GM10266 (cell line): ENCODE data around the gene KRTAP3-2.

Experiments
- DNase-seq: peaks from one replicate; pipeline ENCODE4 v3.0.0; 2012; ENCODE audit errors: extremely low spot score
- TF ChIP-seq, protein P1 (sequence below): IDR thresholded peaks from 2 replicates; pipeline ENCODE4 v1.5.1; 2012; ENCODE audit warnings: mild to moderate bottlenecking, low read depth; ENCODE audit not compliant: control insufficient read depth, insufficient read depth; ENCODE audit errors: missing control alignments

KRTAP3-2 gene

DNA sequence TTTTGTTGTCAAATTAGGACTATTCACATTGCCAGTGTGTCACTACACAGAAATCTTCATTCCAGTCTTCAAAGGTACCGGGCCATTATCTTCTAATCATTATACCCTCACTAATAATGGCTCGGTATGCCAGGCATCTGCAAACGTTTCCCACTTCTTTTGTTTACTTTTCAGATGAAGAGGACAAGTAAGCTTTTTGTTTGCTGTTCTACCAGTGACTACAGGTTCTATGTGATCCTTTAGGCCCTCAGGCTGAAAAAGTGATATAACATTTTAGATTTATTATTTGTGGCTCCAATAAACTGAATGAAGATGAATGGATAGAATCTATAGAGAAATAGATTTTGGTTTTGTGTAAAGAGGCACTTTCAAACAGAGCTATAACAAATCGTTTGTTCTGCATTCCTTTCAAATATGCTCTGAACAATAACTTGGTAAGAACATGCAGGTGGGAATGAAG is 9.6 kb upstream of the KRTAP3-2 start:
- DNase-seq: no peak
- TF ChIP-seq, protein P1, sequence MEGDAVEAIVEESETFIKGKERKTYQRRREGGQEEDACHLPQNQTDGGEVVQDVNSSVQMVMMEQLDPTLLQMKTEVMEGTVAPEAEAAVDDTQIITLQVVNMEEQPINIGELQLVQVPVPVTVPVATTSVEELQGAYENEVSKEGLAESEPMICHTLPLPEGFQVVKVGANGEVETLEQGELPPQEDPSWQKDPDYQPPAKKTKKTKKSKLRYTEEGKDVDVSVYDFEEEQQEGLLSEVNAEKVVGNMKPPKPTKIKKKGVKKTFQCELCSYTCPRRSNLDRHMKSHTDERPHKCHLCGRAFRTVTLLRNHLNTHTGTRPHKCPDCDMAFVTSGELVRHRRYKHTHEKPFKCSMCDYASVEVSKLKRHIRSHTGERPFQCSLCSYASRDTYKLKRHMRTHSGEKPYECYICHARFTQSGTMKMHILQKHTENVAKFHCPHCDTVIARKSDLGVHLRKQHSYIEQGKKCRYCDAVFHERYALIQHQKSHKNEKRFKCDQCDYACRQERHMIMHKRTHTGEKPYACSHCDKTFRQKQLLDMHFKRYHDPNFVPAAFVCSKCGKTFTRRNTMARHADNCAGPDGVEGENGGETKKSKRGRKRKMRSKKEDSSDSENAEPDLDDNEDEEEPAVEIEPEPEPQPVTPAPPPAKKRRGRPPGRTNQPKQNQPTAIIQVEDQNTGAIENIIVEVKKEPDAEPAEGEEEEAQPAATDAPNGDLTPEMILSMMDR: no peak

DNA sequence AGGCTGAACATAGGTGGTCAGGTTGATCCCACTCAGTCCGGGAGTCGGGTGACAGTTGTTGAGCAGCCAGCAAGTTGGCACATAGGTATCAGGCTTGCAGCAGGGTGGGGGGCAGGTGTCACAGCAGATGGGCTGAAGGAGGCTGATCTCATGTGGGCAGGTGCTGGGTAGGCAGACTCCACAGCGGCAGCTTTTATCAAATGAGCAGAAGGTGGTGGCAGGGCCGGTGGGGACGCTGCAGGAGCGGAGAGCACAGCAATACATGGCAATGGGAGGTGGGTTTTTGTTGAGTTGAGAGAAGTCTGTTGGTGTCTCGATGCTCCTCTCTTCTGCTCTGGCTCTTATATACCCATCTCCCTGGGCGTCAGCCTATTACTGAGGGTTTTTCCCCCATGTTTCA is 9.1 kb upstream of the KRTAP3-2 start, which contains the start of gene KRTAP3-1:
TSS of gene KRTAP3-1 (minus strand) at position 318 of the 400 bp plus-strand sequence. CDS start at position 264, 54 bp downstream.
- TF ChIP-seq, protein P1: no peak
- no peak for DNase-seq

DNA sequence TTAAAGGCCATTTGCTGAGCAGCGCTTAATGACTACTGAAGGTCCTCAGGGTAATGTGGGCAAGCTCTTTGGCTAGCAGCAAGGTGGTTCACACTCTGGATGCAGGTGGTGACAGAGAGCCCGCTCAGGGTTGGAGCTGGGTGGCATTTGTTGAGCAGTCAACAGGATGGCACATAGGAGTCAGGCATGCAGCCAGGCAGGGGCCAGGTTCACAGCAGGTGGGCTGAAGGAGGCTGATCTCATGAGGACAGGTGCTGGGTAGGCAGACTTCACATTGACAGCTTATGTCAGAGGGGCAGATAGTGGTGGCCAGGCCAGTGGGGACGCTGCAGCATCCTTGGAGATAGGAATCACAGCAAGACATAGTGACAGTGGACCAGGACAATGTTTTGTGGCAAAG is 4.7 kb upstream of the KRTAP3-2 start:
- TF ChIP-seq, protein P1: no peak
- no peak for DNase-seq

DNA sequence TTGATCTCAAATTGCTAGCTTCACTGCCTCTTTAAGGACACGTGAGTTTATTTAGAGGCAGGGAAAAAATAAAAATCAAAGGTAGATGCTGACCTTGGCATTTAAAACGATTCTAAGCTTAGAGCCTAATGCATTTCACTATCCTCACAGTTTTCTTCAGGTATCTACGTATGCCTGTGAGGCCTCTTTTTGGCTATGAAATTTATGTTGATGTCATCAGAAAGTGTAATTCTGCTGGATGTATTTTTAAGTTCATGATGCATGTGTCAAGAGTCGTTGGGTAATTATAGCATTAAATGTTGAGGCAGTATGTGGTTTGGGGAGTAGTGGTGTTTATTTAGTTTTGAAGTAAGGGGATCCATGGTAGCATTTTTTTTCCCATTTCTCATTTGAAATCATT is 4.2 kb upstream of the KRTAP3-2 start:
- DNase-seq: no peak
- TF ChIP-seq, protein P1: no peak

DNA sequence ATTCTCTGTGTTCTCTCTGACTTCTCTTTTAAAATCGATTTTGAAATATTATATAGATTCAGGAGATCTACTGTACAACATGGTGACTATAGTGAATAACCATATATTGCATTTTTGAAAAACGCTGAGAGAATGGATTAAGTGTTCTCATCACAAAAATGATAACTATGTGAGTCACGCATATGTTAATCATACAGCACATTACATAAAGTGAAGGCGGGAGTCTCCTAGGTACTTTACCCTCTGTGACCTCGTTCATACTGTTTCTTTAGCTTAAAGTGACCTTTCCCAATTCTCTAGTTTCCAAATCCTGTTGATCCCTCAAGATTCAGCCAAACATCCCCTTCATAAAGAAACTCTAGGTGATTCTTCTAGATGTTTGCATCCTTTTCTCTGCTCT is 3.1 kb upstream of the KRTAP3-2 start:
- TF ChIP-seq, protein P1: no peak
- no peak for DNase-seq

DNA sequence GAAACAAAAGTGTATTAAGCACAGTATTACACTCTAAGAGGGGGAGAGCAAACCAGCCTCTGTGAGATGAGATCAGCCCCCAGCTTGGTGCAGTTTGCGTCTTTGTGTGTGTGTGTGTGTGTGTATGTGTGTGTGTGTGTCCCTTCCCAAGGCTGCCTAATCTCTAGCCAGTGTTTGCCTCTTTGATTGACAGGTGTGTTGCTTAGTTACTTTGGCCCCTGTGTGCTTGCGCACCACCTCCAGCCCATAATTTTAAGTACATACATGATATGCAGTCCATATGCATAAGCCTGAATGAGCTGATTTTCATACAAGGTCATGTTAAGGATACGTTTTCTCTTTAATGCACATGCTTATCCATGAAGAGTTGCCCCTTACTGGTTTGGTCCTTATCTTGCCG is 2.1 kb upstream of the KRTAP3-2 start:
- TF ChIP-seq, protein P1: no peak
- DNase-seq: no peak

DNA sequence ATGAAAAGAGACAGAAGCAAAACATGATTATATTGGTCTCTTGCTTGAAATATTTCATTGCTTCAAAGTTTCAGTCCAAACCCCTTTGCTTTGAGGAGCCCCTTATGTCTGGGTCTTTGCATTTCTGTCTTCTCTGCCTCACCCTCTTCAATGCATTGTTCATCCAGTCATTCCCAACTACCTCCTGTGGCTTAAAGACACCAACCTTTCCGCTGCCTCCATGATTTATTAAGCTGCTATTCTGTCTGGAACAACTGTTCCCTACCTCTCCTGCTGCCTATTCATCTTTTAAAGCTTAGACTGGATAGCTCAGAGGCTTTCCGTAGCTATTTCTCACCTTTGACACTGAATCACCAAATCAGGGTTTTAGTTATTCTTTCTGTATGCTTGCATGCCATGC is 2.3 kb downstream of the KRTAP3-2 start:
- no peak for DNase-seq
- TF ChIP-seq, protein P1: no peak
